Gastroesophageal sphincter (tissue), 3 donors: Measurements from ENCODE around the gene MAP3K14.

Experiments used
- EP300 ChIP-seq: sonication (generic); formaldehyde crosslinking; IDR thresholded peaks from one replicate; pipeline ENCODE4 v1.6.1; 2017; ENCODE audit warnings: antibody characterized with exemption, mild to moderate bottlenecking
- POLR2A ChIP-seq, 2 donors: fragments of 450-650 bp; IDR thresholded peaks; one replicate each; pipeline ENCODE4 v1.6.1; 2017; ENCODE audit warnings: antibody characterized with exemption in 2 of 2, mild to moderate bottlenecking in 2 of 2, moderate library complexity in 1 of 2
- POLR2AphosphoS5 ChIP-seq: sonication (generic); formaldehyde crosslinking; IDR thresholded peaks from one replicate; pipeline ENCODE4 v1.6.1; 2017; ENCODE audit warnings: antibody characterized with exemption
- TF ChIP-seq, protein P1 (sequence below), 4 experiments: fragments of 200-600 bp in 2 of 4; fragments of 450-650 bp in 2 of 4; sonication (generic) in 1 of 4; IDR thresholded peaks; one replicate each; pipeline ENCODE4 v1.5.1; 2017 to 2019; ENCODE audit warnings: antibody characterized with exemption in 4 of 4, mild to moderate bottlenecking in 2 of 4, moderate library complexity in 2 of 4

DNA sequence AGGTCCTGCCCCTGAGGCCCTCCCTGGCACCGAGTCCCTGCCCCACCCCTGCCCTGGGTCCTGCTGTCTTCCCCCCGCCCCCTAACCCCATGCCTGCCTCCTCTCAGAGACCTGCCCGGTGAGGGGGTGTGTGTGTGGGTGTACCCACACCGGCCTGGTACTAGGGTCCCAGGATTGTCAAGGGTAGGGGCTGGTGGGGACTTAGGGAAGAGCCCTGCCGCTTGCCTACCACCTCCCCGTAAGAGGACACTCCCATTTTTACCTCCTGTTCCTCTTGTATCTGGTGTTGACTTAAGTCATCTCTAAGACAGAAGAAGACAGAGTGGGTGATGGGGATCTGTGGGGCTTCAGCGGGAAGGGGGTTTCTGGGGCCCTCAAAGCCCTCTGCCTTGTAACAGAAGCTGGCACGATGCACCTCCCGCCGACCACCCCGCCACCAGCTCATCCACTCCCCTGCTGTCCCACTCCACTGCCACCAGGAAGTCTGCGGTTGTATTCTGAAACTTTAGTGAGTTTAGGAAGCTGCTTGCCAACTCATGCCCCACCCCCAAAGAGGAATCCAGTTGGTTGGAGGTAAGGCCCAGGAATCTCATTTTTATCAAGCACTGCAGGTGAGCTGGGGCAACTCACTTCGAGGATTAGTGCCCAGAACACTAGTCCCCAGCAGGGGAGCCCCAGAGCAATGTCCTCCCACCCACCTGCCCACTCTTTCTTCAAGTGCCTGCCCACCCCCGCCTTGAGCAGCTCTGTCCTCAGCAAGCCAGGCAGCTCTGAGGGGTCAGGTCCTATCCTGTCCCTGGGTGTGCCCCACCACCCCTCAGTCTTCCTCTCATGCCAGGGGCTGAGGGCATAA is 60.5 kb downstream of the MAP3K14 start:
- TF ChIP-seq, protein P1, sequence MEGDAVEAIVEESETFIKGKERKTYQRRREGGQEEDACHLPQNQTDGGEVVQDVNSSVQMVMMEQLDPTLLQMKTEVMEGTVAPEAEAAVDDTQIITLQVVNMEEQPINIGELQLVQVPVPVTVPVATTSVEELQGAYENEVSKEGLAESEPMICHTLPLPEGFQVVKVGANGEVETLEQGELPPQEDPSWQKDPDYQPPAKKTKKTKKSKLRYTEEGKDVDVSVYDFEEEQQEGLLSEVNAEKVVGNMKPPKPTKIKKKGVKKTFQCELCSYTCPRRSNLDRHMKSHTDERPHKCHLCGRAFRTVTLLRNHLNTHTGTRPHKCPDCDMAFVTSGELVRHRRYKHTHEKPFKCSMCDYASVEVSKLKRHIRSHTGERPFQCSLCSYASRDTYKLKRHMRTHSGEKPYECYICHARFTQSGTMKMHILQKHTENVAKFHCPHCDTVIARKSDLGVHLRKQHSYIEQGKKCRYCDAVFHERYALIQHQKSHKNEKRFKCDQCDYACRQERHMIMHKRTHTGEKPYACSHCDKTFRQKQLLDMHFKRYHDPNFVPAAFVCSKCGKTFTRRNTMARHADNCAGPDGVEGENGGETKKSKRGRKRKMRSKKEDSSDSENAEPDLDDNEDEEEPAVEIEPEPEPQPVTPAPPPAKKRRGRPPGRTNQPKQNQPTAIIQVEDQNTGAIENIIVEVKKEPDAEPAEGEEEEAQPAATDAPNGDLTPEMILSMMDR (IDR thresholded peaks at IDR 0.05), result no peak
- TF ChIP-seq POLR2AphosphoS5 (no peak), POLR2A (IDR thresholded peaks at IDR 0.05) (no peak), EP300 (no peak)
